Measurements from ENCODE around the gene PDE4B. TPM values are rescaled to one million over a fixed set of nuclear protein-coding genes. Genes with fewer than 3 reads are reported as not detected.

PDE4B gene
- total and polyA plus RNA-seq, 11 donors, result 1.4 to 71.9 (median 16.2) TPM

DNA sequence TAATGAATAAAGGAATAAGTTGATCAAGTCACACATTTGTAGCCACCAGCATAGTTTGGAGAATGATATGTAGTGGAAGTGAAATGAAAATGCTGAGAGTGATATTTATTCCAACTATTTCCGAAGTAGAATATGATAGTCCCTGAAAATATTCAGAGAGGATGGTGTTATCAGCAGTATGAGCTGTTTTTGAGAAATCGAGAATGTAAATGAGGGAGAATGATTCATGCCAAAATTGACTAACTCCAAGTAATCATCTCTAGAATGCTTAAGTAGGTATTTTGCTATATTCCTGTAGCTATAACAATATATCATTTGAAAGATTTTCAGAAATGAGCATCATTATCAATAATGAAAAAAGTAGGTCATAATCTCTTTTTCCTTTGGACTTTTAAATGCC lies 178.9 kb downstream of the PDE4B start:
- Histone ChIP-seq H3K27ac (no peak overlapping the region), H3K36me3 (no peaks in the 10 kb centered on the region), H3K4me1 (no peaks in the 10 kb centered on the region), H3K4me3 (no peak overlapping the region), H3K9me3 (peaks cover 0 to 20% (median 5%) of the 10 kb centered on the region in 12 donors), H3K27me3 (no peaks in the 10 kb centered on the region)
- 69 to 82% (median 74%) methylated on average over 2 of the region's 2 CpGs for WGBS, 4 donors
- intact Hi-C loops (cut with DNase I), result no loop called here
- TF ChIP-seq POLR2A (IDR thresholded peaks at IDR 0.05), result no peak
- TF ChIP-seq, protein P1, sequence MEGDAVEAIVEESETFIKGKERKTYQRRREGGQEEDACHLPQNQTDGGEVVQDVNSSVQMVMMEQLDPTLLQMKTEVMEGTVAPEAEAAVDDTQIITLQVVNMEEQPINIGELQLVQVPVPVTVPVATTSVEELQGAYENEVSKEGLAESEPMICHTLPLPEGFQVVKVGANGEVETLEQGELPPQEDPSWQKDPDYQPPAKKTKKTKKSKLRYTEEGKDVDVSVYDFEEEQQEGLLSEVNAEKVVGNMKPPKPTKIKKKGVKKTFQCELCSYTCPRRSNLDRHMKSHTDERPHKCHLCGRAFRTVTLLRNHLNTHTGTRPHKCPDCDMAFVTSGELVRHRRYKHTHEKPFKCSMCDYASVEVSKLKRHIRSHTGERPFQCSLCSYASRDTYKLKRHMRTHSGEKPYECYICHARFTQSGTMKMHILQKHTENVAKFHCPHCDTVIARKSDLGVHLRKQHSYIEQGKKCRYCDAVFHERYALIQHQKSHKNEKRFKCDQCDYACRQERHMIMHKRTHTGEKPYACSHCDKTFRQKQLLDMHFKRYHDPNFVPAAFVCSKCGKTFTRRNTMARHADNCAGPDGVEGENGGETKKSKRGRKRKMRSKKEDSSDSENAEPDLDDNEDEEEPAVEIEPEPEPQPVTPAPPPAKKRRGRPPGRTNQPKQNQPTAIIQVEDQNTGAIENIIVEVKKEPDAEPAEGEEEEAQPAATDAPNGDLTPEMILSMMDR (IDR thresholded peaks at IDR 0.05), result no peak
- DNase-seq (no peak), ATAC-seq (no peak)

DNA sequence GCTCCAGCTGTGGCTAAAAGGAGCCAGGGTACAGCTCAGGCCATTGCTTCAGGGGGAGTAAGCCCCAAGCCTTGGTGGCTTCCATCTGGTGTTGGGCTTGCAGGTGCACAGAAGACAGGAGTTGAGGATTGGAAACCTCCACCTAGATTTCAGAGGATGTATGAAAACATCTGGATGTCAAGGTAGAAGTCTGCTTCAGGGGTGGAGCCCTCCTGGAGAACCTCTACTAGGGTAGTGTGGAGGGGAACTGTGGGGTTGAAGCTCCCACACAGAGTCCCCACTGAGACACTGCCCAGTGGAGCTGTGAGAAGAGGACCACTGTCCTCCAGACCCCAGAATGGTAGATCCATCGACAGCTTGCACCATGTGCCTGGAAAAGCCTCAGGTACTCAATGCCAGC lies 183.0 kb downstream of the PDE4B start:
- intact Hi-C loops (cut with DNase I), result no loop called here
- Histone ChIP-seq H3K27ac (no peak overlapping the region), H3K36me3 (no peaks in the 10 kb centered on the region), H3K9me3 (peaks cover 0 to 20% (median 5%) of the 10 kb centered on the region in 12 donors), H3K27me3 (peaks cover 0 to 4% (median 0%) of the 10 kb centered on the region in 9 donors), H3K4me3 (no peak overlapping the region), H3K4me1 (no peaks in the 10 kb centered on the region)
- DNase-seq (no peak), ATAC-seq (no peak)
- no peak for TF ChIP-seq POLR2A (IDR thresholded peaks at IDR 0.05)
- TF ChIP-seq, protein P1 (IDR thresholded peaks at IDR 0.05), result no peak
- WGBS, 4 donors, result 79 to 88% (median 85%) methylated on average over 1 of the region's 1 CpG; no CpG with 5 or more reads in 1 of the 4 donors

DNA sequence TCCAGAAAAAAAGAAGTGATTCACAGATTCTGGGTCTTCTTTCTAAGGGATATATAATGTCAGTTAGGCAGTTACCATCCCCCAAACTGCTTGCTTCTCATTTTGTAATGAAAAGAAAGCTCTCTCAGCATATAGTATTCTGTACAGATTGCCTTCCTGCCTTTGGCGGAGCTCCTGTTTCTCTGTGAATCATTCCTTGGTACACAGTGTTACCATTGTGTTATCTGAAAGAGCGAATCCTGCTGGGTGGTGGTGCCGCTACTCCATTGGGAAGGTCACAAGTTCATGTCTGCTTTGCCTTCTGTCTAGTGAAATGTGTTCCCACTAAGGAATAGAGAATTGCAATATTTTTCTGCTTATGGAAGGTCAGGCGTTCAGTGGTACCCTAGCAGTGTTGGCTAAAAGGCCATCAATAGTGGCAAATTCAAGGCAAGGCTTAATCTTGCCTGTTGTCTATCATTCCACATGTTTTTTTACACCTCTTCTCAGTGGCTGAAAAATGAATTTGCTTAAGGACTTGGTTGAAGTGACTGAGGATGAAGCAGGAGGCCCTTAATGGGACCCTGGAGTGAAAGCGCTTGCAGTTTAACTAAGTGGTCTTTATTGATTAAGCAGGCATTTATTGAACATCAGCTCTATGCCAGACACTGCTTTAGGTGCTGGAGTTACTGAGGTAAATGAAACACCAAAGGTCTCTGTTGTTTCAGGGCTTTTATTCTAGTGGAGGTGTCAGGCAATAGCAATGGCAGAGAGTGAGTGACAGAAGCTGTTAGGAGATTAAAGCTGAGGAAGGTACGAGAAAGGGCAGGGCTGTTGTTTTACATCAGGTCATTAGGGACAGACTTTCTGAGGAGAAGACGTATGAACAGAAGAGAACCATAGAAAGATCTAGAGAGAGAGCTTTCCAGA lies 186.7 kb downstream of the PDE4B start:
- no peak for ATAC-seq
- H3K9me3 ChIP-seq, result peaks cover 0 to 20% (median 4%) of the 10 kb centered on the region in 12 donors
- H3K4me1 ChIP-seq, result no peaks in the 10 kb centered on the region
- no peak overlapping the region for H3K4me3 ChIP-seq
- no peak for DNase-seq
- TF ChIP-seq, protein P1 (IDR thresholded peaks at IDR 0.05), result no peak
- H3K27ac ChIP-seq, result no peak overlapping the region
- peaks cover 0 to 9% (median 0%) of the 10 kb centered on the region in 9 donors for H3K27me3 ChIP-seq
- intact Hi-C loops (cut with DNase I), result no loop called here
- WGBS, 4 donors, result 57 to 70% (median 65%) methylated on average over 7 of the region's 7 CpGs
- H3K36me3 ChIP-seq, result no peaks in the 10 kb centered on the region

DNA sequence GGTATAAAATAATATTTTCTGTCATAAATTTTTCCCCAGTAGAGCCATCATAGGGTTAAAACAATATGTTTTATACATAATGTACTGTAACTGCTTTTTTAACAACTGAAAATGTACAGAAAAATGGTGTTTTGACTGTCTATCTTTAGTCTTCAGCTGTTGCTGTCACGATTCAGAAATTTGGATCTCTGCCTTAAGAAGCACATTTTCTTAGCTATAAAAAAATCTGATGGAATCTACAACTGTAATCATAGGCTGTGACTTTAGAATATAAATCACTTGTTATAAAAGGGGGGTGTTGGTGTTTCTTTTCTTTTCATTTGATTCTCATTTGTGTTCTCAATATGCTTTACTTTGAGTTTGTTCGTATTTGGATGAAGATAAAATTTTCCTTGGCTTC lies 187.5 kb downstream of the PDE4B start:
- H3K27ac ChIP-seq, result no peak overlapping the region
- intact Hi-C loops (cut with DNase I), result no loop called here
- H3K9me3 ChIP-seq, result peaks cover 0 to 15% (median 4%) of the 10 kb centered on the region in 12 donors
- no peak overlapping the region for H3K4me3 ChIP-seq
- H3K4me1 ChIP-seq, result no peaks in the 10 kb centered on the region
- no peak for ATAC-seq
- TF ChIP-seq, protein P1 (IDR thresholded peaks at IDR 0.05), result no peak
- TF ChIP-seq POLR2A (IDR thresholded peaks at IDR 0.05), result no peak
- no peaks in the 10 kb centered on the region for H3K36me3 ChIP-seq
- WGBS, 4 donors, result 63 to 72% (median 65%) methylated on average over 2 of the region's 2 CpGs
- H3K27me3 ChIP-seq, result peaks cover 0 to 9% (median 0%) of the 10 kb centered on the region in 9 donors
- DNase-seq, result no peak

Measured in heart left ventricle (tissue), 16 donors.